Spleen (tissue), 7 donors: ENCODE data around the gene RIPK3.

ENCODE experiments used
- CTCF ChIP-seq, 11 experiments: fragments of 200-600 bp in 7 of 11; fragments of 450-650 bp in 4 of 11; sonication (generic) in 4 of 11; IDR thresholded peaks in 8 of 11; conservative IDR thresholded peaks in 3 of 11; 1 replicate in 7 of 11; 2 replicates in 4 of 11; pipeline versions ENCODE4 v1.4.0 to v1.8.0; 2016 to 2021; ENCODE audit warnings: antibody characterized with exemption in 11 of 11, inconsistent platforms in 4 of 11, mild to moderate bottlenecking in 1 of 11
- POLR2AphosphoS5 ChIP-seq, 3 donors: sonication (generic); formaldehyde crosslinking; IDR thresholded peaks; one replicate each; pipeline ENCODE4 v1.5.1; 2017; ENCODE audit warnings: antibody characterized with exemption in 3 of 3
- donor health status: DM: no; HTN: no; CAD: no; lungs with moderate emphysema.
- donor health status: DM: no; HTN: no; CAD: no.
- donor health status: DM: no; HTN: no; CAD: no.

GRCh38 chr14:24353559-24354481 lies 14.0 kb upstream of the RIPK3 start:
- TF ChIP-seq CTCF (IDR thresholded peaks at IDR 0.05 in 8 of 11, conservative IDR thresholded peaks at IDR 0.05 in 3 of 11) = no peak
- TF ChIP-seq POLR2AphosphoS5 (IDR thresholded peaks at IDR 0.05) = no peak
